Activated T-cell treated with anti-CD3 and anti-CD28 coated beads for 48 hours (primary cell): Measurements from ENCODE around the gene ELK3.
"Not testable (repeated sequence)": the region's sequence is repeated elsewhere in the genome, so short reads cannot be mapped to it uniquely, and the experiment has no call there.

Experiments
- DNase-seq: peaks from one replicate; pipeline ENCODE4 v3.0.0-alpha.2; 2020; ENCODE audit warnings: low read depth

ELK3 gene

GRCh38 chr12:96311191-96311590 is 117.0 kb downstream of the ELK3 start:
- no peak for DNase-seq

GRCh38 chr12:96313606-96314005 is 119.4 kb downstream of the ELK3 start:
- DNase-seq: no peak

GRCh38 chr12:96314723-96315122 is 120.5 kb downstream of the ELK3 start:
- no peak for DNase-seq

GRCh38 chr12:96315741-96316481 is 121.7 kb downstream of the ELK3 start:
- DNase-seq: not testable (repeated sequence)

- DNase-seq: not testable (repeated sequence)
These were observed 123.6 kb downstream of the ELK3 start for GRCh38 chr12:96317801-96318200.
